HL-60/S4 treated with retinoic acid at 250 ng/mL for 4 days and 3 days (cell line): ENCODE data around the gene MBIP.

Experiments used
- in situ Hi-C: fragments of 300-500 bp; cut with MboI; formaldehyde crosslinking; loops from 2 replicates; pipeline ENCODE4 v1.7.0; 2022; ENCODE audit warnings: low sequenced_read_pairs

The MBIP gene

GRCh38 chr14:36270191-36270590 is 50.2 kb downstream of the MBIP start:
- in situ Hi-C loops = no loop called here

GRCh38 chr14:36268121-36268520 is 52.3 kb downstream of the MBIP start:
- in situ Hi-C loops = no loop called here

- in situ Hi-C loops = no loop called here
Measured at GRCh38 chr14:36264595-36264994, 55.8 kb downstream of the MBIP start.

- in situ Hi-C loops = no loop called here
Measured at GRCh38 chr14:36264107-36264506, 56.3 kb downstream of the MBIP start.

GRCh38 chr14:36260970-36261640 is 59.3 kb downstream of the MBIP start:
- in situ Hi-C loops = no loop called here

GRCh38 chr14:36258241-36258640 is 62.2 kb downstream of the MBIP start:
- in situ Hi-C loops = no loop called here

- in situ Hi-C loops = no loop called here
Measured at GRCh38 chr14:36256126-36256801, 64.2 kb downstream of the MBIP start.

GRCh38 chr14:36254020-36254624 is 66.3 kb downstream of the MBIP start:
- in situ Hi-C loops = no loop called here
